ENCODE data around the gene AK5.

DNA sequence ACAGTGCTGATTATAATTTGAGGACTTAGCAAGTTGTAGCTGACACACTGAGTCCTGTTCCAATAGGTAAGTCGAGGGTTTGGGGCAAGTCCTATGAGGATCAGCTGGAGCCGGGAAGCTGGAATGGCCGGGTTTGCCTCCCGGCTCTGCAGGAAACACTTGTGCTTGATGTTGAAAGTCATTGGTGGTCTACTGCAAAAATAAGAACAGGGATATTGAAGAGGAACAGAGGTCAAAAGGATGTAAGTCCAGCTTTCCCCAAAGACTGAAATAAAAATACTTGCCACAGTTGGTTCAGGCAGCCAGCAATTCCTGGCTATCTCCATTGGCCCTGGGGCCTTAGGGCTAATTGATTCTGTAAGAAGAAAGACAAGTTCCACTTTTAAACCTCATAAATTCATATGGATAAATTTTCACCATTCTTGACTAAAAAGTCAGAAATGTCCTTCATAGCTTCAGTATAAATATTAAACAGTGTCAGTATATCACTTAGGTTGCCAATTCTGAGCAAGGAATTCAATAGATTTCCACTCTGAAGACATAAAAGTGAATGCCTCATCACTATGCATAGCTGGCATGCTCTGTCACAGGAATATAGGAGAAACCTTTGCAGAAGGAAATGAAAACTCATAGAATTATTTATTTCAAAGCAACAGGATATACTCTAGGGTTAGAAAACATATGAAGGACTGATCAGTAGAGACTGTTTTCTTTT is 165.2 kb downstream of the AK5 start:
- TF ChIP-seq, protein P1, sequence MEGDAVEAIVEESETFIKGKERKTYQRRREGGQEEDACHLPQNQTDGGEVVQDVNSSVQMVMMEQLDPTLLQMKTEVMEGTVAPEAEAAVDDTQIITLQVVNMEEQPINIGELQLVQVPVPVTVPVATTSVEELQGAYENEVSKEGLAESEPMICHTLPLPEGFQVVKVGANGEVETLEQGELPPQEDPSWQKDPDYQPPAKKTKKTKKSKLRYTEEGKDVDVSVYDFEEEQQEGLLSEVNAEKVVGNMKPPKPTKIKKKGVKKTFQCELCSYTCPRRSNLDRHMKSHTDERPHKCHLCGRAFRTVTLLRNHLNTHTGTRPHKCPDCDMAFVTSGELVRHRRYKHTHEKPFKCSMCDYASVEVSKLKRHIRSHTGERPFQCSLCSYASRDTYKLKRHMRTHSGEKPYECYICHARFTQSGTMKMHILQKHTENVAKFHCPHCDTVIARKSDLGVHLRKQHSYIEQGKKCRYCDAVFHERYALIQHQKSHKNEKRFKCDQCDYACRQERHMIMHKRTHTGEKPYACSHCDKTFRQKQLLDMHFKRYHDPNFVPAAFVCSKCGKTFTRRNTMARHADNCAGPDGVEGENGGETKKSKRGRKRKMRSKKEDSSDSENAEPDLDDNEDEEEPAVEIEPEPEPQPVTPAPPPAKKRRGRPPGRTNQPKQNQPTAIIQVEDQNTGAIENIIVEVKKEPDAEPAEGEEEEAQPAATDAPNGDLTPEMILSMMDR (conservative IDR thresholded peaks at IDR 0.05 in 1 of 2, IDR thresholded peaks at IDR 0.05 in 1 of 2; ENCODE audit: extremely low read depth in 1 of 2, insufficient read depth in 1 of 2, low read depth in 1 of 2, low read length in 2 of 2), result no peak
- no peak for TF ChIP-seq EZH2 (IDR thresholded peaks at IDR 0.05; ENCODE audit: borderline replicate concordance, low read length)

Measured in mammary epithelial cell (primary cell).